Measurements from ENCODE around the gene NOP14. TPM values are rescaled to one million over a fixed set of nuclear protein-coding genes. Genes with fewer than 3 reads are reported as not detected.

Gene NOP14
- total RNA-seq, 1 donor from 2014 or later = 12.3 TPM

DNA sequence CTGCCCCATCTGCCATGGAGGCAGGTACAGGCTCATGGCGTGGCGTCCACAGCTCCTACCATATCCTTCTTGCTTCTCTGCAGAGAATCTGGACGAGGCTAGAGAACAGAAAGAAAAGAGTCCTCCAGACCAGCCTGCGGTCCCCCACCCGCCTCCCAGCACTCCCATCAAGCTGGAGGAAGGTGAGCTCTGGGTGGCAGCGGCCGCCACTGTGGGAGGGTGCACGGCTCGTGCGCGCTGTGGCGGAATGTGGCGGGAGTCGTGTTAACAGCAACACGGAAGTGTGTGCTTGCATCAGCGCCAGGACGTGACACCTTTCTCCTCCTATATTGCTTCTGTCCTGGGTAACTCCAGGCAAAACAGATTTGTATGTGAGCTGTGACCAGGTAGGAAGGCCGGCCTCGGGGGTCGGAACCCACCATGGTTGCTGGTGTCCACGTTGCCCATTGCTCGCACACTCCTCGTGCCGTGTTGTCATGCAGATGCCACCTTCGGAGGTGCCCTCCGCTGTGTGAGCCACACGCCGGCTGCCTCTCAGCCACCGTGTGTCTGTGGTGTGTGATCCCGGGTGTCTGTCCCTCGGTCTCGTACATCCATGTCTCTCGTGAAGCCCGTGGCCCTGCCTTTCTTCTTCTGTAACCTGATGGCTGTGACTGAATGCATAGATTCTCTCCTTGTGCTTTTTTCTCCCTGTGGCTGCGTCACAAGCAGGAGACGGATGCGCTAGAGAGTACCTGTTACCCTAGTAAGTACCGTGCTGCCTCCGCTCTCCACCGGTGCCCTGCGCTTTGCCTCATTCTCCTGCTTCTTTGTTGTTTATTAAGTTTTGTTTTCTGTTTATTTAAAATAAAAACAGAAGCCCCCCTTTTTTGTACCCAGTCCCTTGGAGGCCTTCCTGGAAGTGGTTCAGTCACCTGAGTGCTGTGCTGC, 37.0 kb downstream of the NOP14 start:
- no peak overlapping the region for H3K4me3 ChIP-seq
- no peaks in the 10 kb centered on the region for H3K27me3 ChIP-seq
- H3K9me3 ChIP-seq = no peaks in the 10 kb centered on the region
- peak in 1 of 2 donors; percentile 54 for DNase-seq (ENCODE audit: low spot score in 2 of 2)
- intact Hi-C loops (cut with DNase I) = no loop called here
- peaks cover 66 to 88% of the 10 kb centered on the region in 2 donors for H3K36me3 ChIP-seq
- no peak for TF ChIP-seq CTCF (IDR thresholded peaks at IDR 0.05)
- no peaks in the 10 kb centered on the region for H3K4me1 ChIP-seq
- no peak overlapping the region for H3K27ac ChIP-seq

GRCh38 chr4:2925496-2925895, 37.7 kb downstream of the NOP14 start:
- Histone ChIP-seq H3K36me3 (peaks cover 62 to 81% of the 10 kb centered on the region in 2 donors), H3K4me3 (no peak overlapping the region), H3K9me3 (no peaks in the 10 kb centered on the region), H3K4me1 (no peaks in the 10 kb centered on the region), H3K27me3 (no peaks in the 10 kb centered on the region), H3K27ac (no peak overlapping the region)
- intact Hi-C loops (cut with DNase I) = no loop called here
- DNase-seq (ENCODE audit: low spot score in 2 of 2) = peak in 1 of 2 donors; percentile 27
- TF ChIP-seq CTCF (IDR thresholded peaks at IDR 0.05) = no peak

DNA sequence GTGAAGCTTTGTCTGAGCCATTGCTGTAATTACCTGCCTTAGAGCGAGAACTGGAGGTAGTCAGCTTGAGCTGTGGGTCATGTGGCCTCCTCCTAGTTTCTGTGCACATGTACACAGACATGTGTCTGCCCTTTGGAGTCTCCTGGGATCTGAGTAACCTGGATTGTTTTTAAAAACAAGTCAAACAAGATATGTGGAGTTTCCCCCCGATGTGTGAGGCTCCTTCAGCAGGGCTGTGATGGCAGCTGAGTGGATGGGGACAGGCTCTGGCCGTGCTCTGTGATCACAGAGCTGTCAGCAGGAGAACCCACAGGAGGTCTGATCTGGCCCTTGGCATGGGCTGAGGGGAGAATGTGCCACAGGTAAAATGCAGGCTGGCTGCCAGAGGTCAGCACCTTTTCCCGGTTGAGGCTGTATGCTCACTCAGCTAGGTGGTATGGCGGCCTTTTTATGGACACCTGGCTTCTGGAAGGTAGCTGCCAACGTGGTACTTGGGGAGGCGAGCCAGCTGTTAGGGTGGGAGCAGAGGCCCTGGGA, 38.4 kb downstream of the NOP14 start:
- intact Hi-C loops (cut with DNase I) = no loop called here
- H3K27me3 ChIP-seq = no peaks in the 10 kb centered on the region
- no peak overlapping the region for H3K4me3 ChIP-seq
- H3K27ac ChIP-seq = no peak overlapping the region
- no peak for TF ChIP-seq CTCF (IDR thresholded peaks at IDR 0.05)
- H3K36me3 ChIP-seq = peaks cover 57 to 75% of the 10 kb centered on the region in 2 donors
- H3K9me3 ChIP-seq = no peaks in the 10 kb centered on the region
- peak in 1 of 2 donors; percentile 21 for DNase-seq (ENCODE audit: low spot score in 2 of 2)
- H3K4me1 ChIP-seq = no peaks in the 10 kb centered on the region

DNA sequence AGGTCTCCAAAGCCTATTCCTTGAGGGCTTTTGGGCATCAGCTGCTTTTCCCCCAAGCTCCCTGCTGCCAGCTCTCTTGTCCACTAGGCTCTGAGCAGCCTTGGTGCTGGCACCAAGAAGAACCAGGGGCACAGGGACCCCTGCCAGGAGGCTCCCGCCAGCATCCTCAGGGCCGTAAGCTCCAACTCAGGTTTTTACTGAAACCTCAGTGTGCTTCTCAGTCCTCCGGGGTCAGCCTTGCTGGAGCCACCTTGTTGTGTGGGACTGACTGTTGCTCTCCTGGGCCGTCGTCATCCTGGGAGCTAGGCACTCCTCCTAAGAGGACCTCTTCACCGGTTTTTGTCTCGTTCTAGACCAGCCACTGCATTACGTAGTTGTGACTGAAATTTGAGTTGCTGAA, 38.9 kb downstream of the NOP14 start:
- no peak overlapping the region for H3K27ac ChIP-seq
- no peaks in the 10 kb centered on the region for H3K4me1 ChIP-seq
- H3K27me3 ChIP-seq = no peaks in the 10 kb centered on the region
- intact Hi-C loops (cut with DNase I) = no loop called here
- TF ChIP-seq CTCF (IDR thresholded peaks at IDR 0.05) = no peak
- peak in 1 of 2 donors; percentile 25 for DNase-seq (ENCODE audit: low spot score in 2 of 2)
- no peaks in the 10 kb centered on the region for H3K9me3 ChIP-seq
- no peak overlapping the region for H3K4me3 ChIP-seq
- H3K36me3 ChIP-seq = peaks cover 57 to 76% of the 10 kb centered on the region in 2 donors

- no peak overlapping the region for H3K4me3 ChIP-seq
- H3K4me1 ChIP-seq = no peaks in the 10 kb centered on the region
- TF ChIP-seq CTCF (IDR thresholded peaks at IDR 0.05) = no peak
- peak in 1 of 2 donors; percentile 54 for DNase-seq (ENCODE audit: low spot score in 2 of 2)
- intact Hi-C loops (cut with DNase I) = no loop called here
- peaks cover 51 to 76% of the 10 kb centered on the region in 2 donors for H3K36me3 ChIP-seq
- H3K27ac ChIP-seq = no peak overlapping the region
- no peaks in the 10 kb centered on the region for H3K9me3 ChIP-seq
- H3K27me3 ChIP-seq = no peaks in the 10 kb centered on the region
Observed at GRCh38 chr4:2923668-2924173, 39.5 kb downstream of the NOP14 start.
